GM18868 (cell line): ENCODE measurements around the gene TRIM17.

Source experiments
- ATAC-seq: cut with Tn5 transposase; IDR thresholded peaks from one replicate; pipeline ENCODE4 v1.9.1; 2021; ENCODE audit warnings: mild to moderate bottlenecking, moderate library complexity; ENCODE audit not compliant: unreplicated experiment

TRIM17 gene

GRCh38 chr1:228420968-228421826, 4.5 kb upstream of the TRIM17 start:
- no peak for ATAC-seq

GRCh38 chr1:228417483-228418203, 982 bp upstream of the TRIM17 start:
- no peak for ATAC-seq

- no peak for ATAC-seq
Observed at GRCh38 chr1:228417061-228417460, 400 bp upstream of the TRIM17 start.

- ATAC-seq = no peak
Observed at GRCh38 chr1:228415853-228416216, 826 bp downstream of the TRIM17 start.

- ATAC-seq = no peak
Observed at GRCh38 chr1:228415221-228415620, 1.4 kb downstream of the TRIM17 start.

GRCh38 chr1:228414511-228415211, 2.0 kb downstream of the TRIM17 start:
- no peak for ATAC-seq

- ATAC-seq = no peak
Observed at GRCh38 chr1:228413241-228414010, 3.2 kb downstream of the TRIM17 start.

- no peak for ATAC-seq
Observed at GRCh38 chr1:228411548-228412430, 4.9 kb downstream of the TRIM17 start.

- no peak for ATAC-seq
Observed at GRCh38 chr1:228411121-228411520, 5.5 kb downstream of the TRIM17 start.

GRCh38 chr1:228410671-228411070, 6.0 kb downstream of the TRIM17 start:
- no peak for ATAC-seq

GRCh38 chr1:228410015-228410414, 6.6 kb downstream of the TRIM17 start:
- ATAC-seq = no peak

- no peak for ATAC-seq
Observed at GRCh38 chr1:228408869-228409805, 7.5 kb downstream of the TRIM17 start.

- no peak for ATAC-seq
Observed at GRCh38 chr1:228408041-228408868, 8.4 kb downstream of the TRIM17 start.

- ATAC-seq = no peak
Observed at GRCh38 chr1:228407106-228408040, 9.3 kb downstream of the TRIM17 start.

GRCh38 chr1:228405979-228406228, 10.8 kb downstream of the TRIM17 start:
- ATAC-seq = no peak

GRCh38 chr1:228405200-228405978, 11.3 kb downstream of the TRIM17 start:
- no peak for ATAC-seq
